Stimulated activated CD4-positive, alpha-beta T cell treated with anti-CD3 and anti-CD28 coated beads, Interleukin-12 subunit alpha, Interleukin-12 subunit beta, amount 100 ng/mL, for 48 hours (primary cell): ENCODE measurements around the gene PUSL1.
"Not testable (repeated sequence)": the region's sequence is repeated elsewhere in the genome, so short reads cannot be mapped to it uniquely, and the experiment has no call there.

ENCODE experiments used
- DNase-seq, 3 donors: peaks; one replicate each; pipeline ENCODE4 v3.0.0-alpha.2; 2020; ENCODE audit warnings: low read depth in 2 of 3, low spot score in 1 of 3

The PUSL1 gene

GRCh38 chr1:1309251-1310108, 1.1 kb downstream of the PUSL1 start:
- peak in 1 of 3 donors; percentile 19 for DNase-seq

GRCh38 chr1:1310109-1310385, 1.6 kb downstream of the PUSL1 start:
- no peak for DNase-seq

DNA sequence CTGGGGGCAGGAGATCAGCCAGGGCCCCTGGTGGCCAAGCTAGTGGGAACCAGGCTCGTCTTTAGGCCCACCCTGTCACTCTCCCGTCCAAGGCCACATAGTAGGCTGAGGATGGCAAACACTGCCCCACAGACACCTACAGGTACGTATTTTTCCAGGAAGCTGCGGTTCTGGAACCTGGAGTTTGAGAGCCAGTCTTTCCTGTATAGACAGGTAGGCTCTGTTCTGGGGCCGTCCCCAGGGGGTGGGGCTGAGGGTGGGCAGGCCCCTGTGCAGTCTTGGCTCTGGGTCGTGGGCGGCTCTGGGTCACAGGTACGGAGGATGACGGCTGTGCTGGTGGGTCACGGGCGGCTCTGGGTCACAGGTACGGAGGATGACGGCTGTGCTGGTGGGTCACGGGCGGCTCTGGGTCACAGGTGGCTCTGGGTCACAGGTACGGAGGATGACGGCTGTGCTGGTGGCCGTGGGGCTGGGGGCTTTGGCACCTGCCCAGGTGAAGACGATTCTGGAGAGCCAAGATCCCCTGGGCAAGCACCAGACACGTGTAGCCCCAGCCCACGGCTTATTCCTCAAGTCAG, 2.2 kb downstream of the PUSL1 start:
- DNase-seq: no peak

- no peak for DNase-seq
These were observed 3.0 kb downstream of the PUSL1 start for GRCh38 chr1:1311107-1312104.

DNA sequence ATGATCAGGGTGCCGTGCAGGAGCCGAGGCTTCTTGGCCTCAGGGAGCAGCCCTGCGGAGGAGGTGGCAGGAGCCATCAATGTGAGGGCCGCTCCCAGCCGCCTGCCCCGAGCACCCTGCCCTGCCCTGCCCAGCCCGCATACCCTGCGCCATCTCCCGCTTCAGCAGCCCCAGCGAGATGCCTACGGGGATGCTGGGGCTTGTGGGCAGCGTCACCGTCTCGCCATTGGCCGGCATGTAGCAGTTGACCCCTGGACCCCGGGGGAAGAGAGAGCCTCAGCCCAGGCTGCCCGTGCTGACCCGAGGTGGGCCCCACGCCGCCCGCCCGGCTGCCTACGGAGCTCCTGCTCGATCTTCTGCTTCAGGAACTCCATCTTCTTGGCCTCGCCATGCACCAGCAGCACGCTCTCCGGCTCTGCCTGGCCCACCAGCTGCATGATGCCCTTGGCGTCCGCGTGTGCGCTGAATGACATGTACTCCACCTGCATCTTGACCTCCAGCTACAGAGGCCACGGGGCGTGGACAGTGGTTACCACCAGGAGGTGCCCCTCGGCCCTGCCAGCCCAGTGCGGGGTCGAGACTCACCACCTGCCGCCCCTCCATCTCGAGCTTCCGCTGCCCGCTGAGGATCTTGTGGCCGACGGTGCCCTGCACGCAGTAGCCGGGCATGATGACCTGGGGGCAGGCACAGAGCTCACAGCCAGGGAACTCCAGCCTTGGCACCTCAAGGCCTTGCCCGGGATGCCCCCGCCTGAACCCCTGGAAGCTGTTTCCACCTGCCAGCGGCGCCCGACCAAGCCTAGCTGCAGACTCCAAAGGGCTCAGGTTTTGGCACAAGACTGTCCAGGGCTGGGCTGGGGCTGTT, 4.3 kb downstream of the PUSL1 start:
- no peak for DNase-seq

GRCh38 chr1:1313500-1314236, 5.3 kb downstream of the PUSL1 start:
- DNase-seq: no peak

DNA sequence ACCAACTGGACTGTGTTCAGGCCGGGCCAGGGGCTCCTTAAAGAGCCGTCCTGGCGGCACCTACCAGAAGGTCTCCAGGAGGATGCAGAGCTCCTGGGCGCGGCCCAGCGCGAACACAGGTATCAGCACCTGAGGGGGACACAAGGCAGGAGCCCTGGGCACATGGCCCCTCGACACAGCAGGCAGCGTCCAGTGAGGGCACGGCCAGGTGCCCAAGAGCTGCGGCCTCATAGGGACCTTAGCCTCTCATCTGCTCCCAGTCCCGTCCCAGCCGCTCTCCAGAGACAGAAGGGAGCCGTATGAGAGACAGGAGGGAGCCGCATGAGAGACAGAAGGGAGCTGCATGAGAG, 5.8 kb downstream of the PUSL1 start:
- DNase-seq: no peak

DNA sequence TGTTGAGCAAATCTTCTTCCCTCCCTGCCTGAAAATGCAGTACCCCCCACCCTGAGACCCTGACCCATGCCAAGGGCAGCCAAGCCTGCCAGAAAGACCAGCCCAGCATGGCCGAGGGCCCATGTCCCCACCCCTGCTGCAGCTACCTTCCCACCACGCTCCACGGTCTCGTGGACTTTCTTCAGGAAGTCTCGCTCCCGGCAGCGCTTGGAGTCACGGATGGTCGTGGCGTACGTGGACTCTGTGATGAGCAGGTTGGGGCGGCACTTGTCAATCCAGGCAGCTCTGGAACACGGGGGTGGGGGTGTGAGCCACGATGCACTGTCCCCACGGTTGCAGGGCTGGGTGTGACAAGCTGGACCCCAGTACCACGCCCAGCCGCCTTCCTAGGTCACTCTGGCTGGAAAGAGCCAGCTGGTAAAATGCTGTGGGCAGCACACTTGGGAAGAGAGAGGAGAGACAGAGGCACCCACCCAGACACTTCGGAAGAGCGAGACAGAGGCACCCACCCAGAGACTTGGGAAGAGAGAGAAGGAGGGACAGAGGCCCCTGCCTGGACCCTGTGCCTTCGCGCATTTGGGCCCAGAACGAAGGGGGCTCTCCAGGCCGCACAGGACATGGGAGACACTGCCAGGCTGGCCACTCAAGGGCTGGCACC, 6.4 kb downstream of the PUSL1 start:
- DNase-seq: no peak

DNA sequence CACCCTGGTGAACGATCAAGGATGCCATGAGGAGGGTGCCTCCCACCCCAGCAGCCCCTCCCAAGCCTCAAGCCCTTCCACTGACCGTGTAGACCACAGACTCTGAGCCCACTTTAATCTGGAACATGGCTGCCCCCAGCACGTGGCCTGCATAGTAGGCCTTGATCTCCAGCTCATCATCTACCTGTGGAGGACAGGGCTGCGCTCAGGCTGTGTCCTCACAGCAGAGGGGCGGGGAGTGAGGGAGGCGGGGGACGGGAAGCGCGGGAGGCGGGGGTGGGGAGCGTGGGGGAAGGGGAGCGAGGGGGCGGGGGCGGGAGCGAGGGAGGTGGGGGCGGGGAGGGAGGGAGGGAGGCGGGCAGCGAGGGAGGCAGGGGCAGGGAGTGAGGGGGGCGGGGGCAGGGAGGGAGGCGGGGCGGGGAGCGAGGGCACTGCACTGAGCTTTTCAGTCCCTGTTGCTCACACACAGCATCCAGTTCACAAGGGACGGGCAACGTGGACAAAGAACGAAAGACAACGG, 7.1 kb downstream of the PUSL1 start:
- DNase-seq: no peak

- DNase-seq: not testable (repeated sequence)
These were observed 7.8 kb downstream of the PUSL1 start for GRCh38 chr1:1316199-1316598.

DNA sequence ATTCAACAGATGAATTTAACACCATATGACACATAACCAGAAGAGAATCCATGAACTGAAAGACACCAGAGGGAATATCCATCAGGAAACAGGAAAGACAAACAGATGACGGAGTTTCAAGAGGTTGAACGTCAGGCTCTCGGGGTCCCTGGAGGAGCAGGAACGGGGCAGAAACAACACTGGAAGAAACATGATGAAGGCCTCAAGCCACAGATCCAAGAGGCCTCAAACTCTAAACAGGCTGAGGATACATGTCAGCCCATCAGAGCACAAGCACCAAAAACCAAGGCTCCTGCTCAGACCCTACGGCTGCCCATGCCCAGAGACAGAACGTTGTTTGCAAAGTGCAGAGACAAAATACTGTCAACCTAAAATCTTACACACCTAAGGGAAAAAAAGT, 9.0 kb downstream of the PUSL1 start:
- no peak for DNase-seq

DNA sequence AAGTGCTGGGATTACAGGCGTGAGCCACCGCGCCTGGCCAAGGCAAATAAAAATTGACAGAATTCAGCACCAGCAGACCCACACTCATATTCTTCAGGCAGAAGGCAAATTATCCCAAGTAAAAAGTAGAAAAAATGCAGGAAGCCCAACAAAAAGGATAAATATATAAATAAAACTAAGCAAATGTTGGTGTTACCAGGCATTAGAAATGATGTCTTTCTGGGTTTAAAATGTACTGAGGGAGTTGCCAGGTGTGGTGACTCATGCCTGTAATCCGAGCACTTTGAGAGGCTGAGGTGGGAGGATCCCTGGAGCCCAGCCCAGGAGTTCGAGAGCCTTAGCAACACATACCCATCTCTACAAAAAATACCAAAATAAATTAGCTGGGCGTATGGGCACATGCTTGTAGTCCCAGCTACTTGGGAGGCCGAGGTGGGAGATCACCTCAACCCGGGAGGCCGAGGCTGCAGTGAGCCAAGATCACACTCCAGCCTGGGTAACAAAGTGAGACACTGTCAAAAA, 9.8 kb downstream of the PUSL1 start:
- DNase-seq: no peak

DNA sequence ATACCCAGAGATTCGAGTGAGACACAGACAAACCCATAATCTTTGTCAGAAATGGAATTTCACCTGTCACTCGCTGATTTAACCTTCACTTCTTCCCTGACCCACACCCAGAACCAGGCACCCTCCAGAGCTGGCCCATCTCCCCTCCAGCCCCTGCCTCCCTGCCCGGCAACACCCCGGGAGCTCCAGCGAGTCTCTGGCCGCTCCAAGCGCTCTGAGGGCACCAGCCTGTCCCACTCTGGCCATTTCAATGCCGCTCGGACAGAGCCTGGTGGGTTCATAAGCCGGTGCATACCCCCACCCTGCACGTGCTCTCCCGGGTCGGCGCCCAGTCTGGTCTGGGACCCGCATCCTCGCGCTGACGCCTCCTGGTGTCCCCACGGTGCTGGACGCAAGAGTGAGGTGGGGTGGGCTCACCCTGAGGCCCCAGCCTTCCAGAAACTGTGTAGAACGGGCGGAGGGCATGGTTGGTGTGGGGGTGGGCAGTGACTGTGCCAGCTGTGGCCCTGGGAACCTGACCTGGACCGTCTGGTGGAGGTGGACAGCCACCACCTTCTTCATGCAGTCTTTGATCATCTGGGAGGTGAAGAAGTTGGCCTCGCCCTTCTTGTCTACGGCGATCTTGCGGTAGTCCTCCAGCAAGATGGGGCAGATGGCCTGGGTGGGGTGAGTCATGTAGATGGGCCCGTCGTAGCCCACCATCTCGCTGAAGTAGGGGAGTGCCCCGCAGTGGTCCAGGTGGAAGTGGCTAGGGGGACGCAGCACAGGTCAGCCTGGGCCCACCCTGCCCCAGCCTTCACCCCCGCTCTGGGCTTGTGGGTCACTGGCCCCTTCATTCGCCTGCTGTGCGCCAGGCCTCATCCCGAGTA, 10.6 kb downstream of the PUSL1 start:
- DNase-seq: no peak

DNA sequence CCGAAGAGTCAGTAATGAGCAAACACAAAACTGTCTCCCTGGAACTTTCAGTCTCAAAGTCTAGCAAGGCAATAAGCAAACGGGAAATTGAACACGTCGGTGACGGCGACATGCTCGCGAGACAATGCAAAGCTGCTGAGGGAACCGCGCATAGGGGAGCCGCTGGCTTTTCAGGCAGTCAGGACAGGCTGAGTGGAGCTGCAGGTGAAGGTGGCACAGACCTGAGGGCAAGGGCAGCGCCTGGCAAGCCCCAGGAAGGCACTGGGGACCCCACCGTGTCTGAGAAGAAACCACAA, 11.2 kb downstream of the PUSL1 start:
- DNase-seq: no peak

DNA sequence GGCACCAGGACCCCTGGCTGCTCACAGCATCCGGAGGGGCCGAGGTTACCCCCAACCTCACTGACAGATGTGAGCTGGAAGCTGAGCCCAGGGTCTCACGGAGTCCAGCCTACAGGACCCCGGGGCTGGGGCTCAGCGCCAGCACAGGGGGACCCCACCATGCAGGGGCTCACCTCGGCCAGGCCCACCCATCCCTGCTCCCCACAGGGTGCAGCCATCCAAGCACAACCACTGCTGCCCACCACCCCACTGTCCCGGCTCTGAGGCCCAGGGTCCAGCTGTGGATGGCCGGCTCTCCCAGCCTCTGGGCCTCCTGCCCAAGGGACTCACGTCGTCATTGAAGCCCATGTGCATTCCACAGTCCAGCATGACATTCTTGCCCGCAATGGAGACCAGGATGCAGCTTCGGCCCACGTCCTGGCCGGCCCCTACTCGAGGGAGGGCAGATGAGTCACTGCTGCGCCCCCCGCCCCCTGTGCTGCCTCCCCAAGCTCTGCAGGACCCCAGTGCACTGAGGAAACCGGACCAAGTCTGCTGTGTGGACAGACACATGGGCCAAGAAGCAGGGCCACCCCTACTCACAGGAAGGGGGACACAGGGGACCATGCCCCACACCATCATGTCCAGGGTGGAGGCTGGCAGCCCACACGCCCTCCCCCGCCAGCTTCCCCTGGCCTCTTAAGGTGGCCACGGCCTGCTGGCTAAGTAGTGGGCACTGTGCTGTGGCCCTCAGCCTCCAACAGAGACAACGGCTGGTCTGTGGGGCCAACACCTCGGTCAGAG, 12.5 kb downstream of the PUSL1 start:
- DNase-seq: no peak

DNA sequence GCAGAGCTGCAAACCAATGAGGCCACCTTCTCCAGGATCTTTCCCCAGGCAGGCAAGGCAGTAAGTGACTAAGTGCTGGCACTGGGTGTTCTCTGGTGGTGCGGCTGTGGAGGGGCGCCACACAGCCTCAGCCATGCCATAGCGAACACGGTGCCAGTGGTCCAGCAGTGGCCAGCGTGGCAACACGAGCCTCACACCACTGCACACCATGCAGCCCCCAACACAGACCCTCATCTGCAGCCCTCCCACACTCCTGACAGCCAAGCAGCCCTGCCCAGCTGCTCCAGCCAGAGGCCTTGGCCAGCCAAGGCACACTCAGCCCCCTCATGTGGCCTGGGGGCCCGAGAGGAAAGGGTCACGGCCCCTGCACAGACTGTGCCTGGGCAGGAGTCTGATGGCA, 13.1 kb downstream of the PUSL1 start:
- DNase-seq: no peak

- DNase-seq: no peak
These were observed 14.0 kb downstream of the PUSL1 start for GRCh38 chr1:1322418-1322817.

DNA sequence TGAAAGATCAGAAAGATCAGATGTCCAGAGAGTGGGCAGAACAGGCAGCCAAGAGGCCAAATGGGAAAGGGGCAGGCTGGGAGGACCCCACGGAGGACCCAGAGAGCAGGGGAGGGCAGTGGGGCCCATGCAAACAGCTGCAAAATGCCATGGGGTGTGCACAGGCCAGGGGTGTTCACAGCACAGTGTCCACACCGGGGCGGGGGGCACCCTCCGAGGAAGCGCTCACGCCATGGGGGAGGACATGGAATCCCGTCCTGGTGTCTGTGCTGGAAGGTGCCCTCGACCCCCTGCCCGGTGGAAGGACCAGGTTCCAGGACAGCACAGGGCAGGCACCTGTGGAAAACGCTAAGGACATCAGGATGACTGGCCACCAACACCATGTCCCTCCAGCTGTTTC, 14.6 kb downstream of the PUSL1 start:
- no peak for DNase-seq
